Stimulated activated CD8-positive, alpha-beta memory T cell treated with anti-CD3 and anti-CD28 coated beads, Interleukin-4, amount 100 ng/mL, for 24 hours (primary cell): ENCODE data around the gene HCFC1.

Experiments used
- DNase-seq: peaks from one replicate; pipeline ENCODE4 v3.0.0-alpha.2; 2020; ENCODE audit warnings: low read depth

The HCFC1 gene

DNA sequence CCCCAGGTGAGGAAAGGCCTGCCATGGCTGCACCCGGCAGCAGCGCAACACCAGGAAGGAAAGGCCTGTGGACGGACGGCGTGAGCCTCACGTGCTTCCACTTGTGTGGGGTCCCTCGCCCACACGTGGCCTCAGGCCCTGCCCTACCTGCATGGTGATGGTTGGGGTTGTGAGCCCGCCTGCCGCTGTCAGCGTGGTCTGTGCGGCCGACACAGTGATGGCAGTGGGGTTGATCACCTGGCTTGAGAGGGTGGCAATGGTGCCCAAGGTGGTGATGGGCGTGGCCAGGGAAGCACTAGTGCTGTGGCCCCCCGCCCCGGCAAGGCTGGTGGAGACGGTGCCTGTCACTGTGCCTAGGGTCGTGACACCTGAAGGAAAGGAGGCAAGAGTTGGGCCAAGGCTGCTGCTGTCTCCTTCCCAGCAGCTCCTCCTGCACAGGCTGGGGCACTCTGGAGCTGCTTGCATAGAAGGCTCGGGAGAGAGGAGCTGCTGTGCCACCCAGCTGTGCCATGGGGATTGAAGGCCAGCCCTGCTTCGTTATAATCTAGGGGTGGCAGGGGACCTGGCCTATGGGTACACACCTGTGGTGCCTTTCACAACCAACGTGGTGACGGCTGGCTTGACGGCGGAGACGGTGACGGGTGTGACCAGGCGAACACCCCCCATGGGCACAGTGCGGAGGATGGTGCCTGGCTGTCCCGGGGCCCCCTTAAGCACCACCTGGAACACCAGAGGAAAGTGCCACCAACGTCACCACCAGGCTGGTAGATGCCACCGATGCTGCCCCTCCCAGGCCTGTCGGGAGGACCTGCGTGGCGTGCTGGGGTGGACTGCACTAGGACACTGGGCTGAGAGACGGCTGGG is 15.3 kb downstream of the HCFC1 start:
- DNase-seq, result no peak

DNA sequence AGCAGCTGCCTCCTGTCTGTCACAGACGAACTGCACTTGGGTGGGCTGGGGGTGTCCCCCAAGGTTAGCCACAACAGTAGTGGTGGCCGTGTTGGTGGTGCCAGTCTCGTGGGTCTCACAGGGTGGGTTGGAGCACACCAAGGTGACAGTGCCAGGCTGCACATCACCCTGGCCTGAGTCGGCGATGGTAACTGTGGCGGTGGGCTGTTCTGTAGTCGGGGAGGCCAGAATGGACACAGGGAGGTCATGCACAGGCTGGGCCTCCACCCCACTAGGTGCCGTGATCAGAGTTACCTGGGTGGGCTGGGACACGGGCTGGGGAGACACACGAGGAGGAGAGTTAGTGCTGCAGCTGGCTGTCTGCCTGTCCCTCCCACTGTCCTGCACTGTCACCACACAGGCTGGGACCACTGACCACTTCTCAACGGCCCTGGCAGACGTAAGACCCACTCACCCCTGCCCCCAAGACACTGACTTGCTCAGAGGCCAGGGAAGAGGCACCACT is 16.3 kb downstream of the HCFC1 start:
- DNase-seq, result no peak

DNA sequence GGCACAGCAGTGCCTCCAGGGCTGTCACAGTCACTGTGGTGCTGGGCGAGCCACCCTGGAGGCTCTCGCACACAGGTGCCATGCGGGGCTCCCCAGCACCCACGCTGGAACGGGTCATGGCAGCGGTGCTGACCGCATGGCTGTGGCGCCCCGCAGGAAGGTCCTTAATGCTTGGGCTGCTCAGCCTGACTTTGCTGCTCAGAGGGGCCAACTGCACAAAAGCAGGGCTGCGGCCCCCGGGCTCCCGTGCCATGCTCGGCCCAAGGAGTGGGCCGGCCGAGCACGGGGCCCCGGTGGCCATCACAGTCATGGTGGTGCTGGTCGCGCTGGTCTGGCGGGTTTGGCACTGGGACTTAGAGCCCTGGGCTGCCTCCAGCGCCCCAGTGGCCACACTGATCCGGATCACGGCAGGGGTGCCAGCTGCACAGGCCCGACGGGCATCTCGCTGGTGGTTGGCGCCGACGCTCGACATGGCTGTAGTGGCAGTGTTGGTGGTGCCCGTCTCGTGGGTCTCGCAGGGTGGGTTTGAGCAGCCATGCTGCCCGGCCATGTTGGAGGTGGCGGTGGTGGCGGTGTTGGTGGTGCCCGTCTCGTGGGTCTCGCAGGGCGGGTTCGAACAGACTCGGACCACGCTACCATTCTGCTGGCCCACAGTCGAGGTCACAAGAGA is 16.9 kb downstream of the HCFC1 start:
- no peak for DNase-seq

DNA sequence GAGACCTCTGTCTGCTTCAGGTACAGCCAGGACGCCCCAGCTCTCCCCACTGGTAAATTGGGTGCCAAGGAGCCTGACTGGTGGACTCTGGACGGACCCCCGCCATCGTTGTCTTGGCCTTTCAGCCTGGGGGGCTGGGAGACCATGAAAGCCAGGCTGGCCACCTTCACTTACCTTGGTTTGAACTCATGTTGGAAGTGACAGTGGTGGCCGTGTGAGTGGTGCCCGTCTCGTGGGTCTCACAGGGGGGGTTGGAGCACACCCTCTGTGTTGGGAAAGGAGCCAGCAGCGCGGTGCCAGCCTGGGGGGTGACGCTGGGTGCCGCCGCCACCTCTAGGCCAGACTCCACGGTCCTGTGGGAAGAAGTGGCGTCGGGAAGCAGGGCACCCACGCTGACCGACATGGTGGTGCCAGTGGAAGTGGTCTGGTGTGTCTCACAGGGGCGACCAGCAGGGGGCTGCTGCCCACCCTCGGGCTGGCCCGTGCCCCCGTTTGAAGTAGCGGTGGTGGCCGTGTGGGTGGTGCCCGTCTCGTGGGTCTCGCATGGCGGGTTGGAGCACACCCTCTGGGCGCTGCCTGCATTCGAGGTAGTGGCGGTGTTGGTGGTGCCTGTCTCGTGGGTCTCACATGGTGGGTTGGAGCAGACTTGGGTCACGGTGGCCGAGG is 17.6 kb downstream of the HCFC1 start:
- no peak for DNase-seq

DNA sequence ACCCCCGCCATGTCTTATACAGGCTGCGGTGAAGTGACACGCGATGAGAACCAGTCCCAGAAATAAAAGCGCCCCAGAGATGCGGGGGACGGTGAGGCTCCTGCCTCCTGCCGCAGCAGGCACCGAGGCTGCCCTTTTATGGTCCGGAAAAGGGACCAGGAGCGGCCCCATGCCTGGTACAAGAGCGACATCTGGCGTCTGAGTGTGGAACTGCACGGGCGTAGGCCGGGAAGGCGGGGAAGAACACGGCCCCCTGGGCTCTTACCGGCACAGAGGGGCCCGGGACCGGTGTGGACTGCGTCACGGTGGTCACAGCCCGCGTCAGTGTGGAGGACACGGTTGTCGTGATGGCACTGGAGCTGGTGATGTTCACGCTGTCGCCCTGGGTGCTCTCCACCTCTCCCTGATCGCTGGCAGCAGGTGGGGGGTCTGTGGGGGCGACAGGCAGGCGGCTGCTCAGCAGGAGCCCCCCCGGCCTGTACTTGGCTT is 18.2 kb downstream of the HCFC1 start:
- DNase-seq, result peak; percentile 76

DNA sequence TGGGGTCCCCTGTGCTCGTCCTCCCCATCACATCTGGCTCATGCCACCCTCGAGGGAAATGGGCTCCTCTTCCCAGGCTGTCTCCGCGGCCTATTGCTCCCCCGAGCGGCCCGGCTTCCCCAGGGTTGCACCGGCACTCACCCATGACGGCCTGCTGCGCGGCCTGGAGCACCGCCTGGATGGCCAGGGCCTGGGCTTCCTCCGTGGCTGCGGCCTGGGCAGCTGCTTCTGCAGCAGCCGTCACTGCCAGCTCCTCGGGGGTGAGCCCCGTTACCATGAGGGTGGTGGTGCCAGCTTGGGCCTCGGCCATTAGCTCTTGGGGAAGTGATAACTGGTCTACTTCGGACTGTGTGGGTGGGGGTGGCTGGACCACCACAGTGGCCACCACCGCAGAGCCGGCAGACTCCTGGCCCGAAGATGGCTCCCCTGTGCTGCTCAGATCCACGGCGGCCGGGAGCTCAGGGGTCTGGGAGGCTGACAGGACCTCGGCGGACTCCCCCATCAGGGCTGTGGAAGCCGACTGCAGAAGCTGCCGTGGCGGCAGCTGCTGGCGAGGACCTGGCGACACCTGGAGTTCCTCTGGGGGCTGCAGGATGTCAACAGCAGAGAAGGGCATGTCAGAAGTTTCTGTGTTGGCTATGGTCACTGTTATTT is 19.1 kb downstream of the HCFC1 start:
- DNase-seq, result no peak

DNA sequence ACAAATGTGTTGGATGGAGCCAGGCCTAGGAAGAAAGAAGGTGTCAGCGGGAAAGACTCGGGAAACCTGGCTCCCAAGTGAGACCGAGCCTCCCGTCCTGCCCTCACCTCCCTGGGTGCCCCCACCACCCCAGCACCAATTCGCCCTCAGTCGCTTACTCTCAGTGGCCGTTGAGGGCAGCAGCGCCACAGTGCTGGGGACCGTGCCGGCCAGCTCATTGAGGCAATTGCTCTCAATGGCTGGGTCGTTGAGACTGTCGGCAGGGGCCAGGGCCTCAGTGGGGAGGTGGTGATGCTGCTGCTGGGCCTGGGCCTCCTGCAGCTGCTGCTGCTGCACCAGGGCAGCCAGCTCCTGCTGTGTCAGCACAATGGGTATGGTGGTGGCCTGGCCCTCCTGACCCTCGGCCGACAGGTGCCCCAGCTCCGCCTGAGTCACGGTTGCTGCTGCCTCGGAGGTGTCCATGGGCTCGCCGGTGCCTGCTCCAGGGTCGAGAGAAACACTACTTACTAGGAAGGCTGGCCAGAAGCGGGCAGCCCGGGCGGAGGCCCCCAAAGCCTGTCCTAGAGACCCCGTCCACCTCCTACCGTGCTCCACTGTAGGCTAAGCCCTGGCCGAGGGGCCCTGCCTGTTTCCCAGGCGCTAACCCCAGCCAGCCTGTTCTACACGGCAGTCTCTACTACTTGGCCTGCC is 19.8 kb downstream of the HCFC1 start:
- DNase-seq, result no peak

DNA sequence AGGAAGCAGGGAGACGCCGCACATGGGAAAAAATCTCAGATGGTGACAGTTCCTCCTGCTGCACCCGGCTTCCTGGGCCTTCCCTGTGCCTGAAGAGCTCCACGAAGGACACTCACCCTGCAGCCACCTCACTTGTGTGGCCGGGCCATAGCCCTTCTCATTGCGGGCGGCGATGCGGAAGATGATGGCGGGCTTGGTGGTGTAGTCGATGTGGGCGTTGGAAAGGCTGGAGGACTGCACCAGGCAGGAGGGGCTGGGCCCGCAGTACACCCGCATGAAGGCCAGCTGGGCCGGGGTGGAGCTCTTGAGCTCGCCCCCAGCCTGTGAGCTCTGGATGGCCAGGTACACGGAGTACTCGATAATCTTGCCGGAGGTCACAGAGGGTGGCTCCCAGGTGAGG is 21.5 kb downstream of the HCFC1 start:
- no peak for DNase-seq

DNA sequence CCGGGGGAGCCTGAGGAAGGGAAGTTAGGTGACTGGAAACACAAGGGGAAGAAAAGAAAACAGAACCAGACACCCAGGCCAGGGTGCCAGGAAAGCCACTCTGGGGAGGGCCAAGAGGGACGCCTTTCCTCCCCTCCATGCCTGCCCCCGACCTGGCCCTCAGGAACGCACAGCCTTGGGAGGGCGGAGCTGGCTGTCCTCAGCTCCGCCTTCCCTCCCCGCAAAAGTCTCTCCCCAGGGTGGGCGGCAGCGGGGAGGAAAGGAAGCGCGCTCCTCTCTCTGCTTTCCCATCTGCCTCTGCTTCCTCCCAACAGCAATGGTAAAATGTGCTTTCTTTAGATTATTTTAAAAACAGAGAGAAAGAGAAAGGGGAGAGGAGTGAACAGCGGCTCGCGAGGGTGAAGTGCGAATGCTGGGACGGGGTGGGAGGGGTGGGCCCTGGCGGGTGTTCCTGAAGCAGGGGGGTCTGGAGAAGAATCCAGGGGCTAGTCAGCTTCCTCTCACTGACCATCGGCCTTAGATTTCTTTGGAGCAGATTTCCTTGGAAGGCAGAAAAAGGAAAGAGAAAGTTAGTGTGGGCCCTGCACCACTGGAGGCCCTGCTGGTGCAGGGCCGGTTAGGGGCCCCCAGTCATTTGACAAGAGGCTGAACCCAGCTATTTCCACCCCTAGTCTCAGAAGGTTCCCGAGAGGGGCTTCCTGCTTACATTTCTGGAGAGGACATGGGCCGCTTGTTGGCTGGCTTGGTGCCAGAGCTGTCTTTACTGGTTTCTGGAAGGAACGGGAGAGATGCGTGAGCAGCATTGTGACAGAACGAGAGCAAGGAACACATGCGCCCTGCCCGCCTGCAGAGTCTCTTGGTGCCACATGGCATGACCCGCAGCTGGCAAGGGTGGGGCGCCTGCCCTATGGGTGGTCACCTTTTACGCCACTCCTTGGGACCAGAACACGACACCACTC is 22.5 kb downstream of the HCFC1 start:
- no peak for DNase-seq

DNA sequence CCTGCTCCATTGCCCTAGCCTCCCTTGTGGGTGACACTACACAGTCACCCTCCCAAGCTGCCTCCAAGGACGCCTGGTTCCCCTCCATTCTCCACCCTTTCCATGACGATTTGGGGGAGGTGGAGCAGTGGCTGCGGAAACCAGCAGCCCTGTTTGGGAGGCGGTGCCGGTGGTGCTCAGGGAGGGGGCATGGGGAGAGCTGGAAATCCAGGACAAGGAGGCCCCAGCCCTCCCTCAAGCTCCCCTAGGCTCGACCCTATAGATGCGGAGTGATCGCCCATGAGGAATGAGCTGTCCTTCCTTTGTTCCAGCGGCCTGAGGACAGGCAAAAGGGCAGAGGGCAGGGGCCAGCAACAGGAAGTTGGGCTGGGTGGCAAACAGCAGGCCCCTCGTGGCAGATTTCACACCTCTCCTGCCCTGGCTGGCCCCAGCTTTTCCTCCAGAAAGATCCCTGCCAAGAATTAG is 23.6 kb downstream of the HCFC1 start:
- no peak for DNase-seq

DNA sequence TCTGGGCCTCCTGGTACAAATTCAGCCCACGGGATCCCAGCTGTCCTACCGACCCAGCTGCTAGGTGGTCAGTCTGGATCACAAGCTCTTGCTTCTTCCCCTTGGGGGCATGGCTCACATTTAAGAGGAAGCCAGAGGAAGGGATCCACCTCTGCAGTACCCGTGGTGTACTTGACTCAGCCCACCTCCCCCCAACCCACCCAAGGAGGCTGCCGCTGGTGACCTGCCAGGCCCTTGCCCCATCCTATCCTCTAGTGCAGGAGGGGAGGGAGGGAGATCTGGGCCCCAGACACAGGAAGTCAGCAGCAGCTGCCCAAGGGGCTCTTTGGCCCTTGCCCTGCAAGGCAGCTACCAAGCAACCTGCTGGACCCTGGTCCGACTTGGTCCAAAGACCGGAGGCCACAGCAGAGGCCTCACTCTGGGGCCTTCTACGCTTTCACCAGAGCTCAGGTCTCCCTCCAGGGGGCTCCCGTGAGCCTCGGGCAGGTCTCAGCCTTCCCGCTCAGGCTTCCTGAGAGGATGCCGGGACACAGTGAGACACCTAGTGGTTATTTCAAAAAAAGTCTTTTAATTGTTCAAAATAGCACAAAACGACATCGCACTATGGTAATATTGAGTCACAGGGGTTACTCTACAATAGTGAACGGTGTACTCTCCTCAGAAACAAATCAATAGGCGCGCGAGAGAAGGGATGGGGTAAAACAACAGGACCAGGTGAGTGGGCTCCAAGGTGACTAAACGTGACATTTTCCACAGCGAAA is 24.4 kb downstream of the HCFC1 start:
- peak; percentile 68 for DNase-seq

DNA sequence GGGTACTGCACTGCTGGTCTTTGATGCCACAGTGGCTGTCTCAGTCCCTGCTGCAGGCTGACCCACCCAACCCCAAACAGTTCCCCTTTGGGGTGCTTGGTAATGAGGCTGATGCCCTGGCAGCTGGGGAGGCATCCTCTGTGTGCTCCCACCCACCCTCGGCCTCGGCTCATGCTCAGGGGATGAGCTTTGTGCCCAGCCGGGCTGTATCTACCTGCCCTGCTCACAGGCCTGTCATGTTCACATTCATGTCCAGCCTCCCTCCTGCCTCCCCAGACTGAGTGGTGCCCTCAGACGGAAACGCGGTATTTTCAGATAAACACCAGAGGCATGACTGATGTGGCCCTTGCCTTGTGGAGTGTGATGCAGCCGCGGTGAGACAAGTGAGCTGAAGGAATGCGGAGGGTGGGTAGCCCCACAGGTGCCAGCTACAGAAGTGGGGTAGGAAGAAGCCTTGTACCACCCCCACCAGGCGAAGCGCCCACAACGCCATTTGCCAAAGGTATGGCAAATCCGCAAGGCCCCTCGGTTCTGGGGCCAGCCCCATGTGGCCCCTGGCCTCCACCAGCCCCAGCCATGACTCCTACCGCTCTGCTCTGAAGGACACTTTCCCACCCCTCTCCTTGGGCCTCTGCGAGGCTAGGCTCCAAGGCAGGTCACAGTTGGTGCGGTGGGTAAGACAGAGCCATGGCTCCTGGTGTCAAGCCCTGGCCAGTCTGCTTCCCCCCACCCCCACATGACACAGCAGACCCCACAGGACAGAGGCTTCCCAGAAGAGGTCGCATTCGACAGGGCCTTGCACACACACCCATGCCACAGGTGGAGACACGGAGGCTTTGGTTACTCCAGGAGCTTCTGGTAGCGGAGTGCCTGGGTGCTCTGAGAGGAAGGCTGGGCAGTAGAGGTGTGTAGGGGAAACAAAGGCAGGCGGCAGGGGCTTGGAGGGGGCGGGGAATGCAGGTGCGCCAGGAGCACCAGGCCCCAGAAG is 25.4 kb downstream of the HCFC1 start:
- no peak for DNase-seq

DNA sequence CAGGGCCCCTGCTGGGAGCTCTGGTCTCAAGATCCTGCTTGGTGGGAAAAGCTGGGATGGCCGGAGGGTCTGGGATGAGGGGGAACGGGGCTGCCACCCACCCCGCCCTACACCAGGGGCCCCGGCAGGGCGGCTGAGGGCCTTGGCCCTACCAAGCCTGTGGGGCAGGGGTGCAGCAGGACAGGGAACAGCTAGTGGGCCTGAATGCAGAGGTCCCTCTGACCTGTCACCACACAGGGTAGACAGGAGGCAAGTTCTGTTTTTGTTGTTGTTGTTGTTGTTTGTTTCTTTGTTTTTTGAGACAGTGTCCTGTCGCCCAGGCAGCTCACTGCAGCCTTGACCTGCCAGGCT is 26.8 kb downstream of the HCFC1 start:
- DNase-seq, result no peak

DNA sequence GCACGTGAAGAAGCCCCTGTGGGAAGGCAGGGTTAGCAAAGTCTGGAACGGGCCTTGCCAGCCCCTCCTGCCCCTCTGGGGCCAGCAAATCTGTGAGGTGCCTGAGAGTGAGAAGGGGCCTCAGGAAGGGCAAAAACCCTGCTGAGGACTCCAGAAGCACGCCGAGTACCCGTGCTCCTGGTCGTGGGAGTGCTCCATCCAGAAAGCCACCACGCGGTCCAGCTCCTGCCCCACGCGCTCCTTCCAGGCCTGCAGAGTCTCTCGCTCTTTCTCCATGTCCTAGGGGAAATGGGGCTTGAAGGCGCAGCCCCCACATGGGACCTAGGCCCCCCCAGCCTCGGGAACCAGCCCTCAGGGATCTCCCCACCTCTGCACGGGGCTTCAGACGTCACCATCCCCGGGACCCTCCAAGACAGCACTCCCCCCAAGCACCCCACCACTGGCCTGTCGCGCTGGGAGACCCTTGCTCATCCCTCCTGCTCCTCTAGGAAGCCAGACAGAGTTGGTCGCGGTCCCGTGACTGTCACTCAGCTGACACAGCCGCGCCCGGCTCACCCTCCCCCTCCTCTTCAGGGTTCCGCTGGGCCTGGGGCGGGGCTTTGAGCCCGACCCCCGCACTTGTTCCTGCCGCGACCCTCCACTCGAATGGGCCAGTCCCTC is 27.3 kb downstream of the HCFC1 start, which contains the start of gene RENBP:
Gene RENBP, minus strand, starts transcription at position 504 of the 660 bp plus-strand sequence. Its CDS starts 33 bp downstream, at position 471.
- DNase-seq, result no peak

DNA sequence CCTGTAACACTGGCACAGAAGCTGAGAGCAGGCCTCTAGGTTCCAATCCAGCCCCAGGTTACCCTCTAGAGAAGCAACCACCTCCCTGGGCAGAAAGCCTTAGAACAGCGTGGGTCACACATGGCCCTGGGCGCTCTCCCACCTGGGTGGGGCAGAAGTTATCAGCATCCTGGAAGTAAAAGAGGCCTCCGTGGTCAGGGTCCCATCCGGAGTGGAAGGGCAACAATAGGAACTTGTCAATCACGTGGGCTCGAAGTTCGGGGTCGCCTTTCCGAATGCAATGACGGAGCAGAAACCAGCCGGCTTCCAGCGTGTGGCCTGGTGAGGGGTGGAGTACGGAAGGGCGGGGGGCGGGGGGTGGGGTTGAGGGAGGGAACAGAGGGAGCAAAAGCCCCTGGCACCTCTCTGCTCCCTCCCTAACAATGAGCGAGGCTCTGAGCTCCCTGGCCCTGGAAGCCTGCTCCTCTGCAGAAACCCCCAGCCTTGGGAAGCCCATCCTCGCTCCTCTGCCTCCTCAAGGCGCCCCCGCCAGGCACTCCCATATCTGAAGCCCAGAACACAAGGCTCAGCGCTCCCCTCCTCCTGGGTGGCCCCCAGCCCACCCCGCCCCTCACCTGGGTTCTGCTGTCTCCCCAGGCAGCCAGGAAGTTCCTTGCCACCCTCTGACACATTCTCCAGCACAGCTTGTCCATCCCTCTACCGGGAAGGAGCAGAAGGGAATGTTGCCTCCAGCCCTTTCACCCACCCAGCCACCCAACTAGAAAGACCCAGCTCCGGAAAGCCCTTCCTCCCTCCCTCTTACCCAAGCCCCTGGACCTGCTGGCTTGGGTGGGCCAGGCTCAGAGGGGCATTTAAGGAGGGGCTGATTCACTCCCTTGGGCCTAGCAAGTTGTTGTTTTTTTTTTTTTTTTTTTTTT is 30.0 kb downstream of the HCFC1 start:
- DNase-seq, result no peak

DNA sequence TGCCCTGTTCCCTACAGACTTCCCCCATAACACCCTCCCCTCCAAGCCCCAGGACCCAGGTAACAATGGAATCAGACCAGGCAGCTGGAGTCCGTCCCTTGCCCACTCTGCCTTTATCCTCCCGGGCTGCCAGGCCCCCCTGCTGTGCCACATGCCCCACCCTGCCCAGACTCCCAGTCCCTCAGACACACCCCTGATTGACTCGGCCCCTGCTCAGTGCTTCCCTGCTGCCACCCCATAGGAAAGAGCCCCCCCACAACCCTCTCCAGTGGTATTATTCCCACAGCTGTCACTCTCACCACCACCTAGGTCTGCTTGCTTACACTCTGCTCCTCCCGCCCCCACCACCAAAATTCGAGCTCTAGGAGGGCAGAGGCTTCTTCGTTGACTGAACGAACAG is 32.0 kb downstream of the HCFC1 start:
- no peak for DNase-seq
